ENCODE results near the gene SNX17. TPM values are rescaled to one million over a fixed set of nuclear protein-coding genes. Genes with fewer than 3 reads are reported as not detected.

Gene SNX17
- total RNA-seq, 1 experiment from 2014 or later: 60.6 TPM

DNA sequence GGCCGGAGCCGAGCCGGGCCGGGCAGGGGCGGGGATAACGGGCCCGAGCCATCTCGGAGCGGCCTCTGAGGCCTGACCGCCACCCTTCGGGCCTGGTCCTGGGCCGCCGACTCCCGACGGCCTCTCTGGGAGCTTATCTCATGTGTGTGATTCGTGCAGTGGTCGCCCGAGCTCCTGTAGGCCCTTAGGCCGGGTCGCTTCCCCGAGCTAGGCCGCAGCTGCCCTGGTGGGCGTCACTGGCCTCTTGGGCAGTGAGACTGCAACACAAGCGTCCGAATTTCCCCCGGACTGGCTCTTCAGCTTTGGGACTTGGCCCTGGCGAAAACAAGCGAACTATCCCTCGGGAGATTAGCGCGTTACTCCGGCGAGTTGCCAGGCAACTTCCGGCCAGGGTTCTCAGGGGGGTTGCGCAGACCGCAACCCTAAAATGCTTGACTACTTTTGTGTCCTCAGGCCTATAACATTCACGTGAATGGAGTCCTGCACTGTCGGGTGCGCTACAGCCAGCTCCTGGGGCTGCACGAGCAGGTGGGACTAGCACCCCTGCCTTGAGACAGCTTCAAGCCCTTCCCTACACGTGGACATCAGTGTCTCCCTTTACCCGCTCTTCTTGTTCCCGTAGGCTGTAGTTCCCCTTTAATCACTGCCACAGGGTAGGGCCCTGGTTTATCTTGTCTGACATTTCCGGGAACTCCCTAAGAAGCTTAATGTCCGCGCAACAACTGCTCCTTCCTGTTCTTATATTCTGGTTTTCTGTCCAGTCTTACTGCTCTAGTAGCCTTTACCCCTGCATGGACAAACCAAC lies 602 bp downstream of the SNX17 start:
- peak; percentile 29 to 65 for DNase-seq
- H3F3A ChIP-seq (ENCODE audit: insufficient read depth, low read depth): peaks cover 27% of the 10 kb centered on the region
- H3K27me3 ChIP-seq (ENCODE audit: insufficient read depth, low read depth): no peaks in the 10 kb centered on the region
- H3K36me3 ChIP-seq (ENCODE audit: low read depth): peaks cover 37% of the 10 kb centered on the region
- no peaks in the 10 kb centered on the region for H3K9me3 ChIP-seq (ENCODE audit: insufficient read depth, low read depth)
- H3K79me2 ChIP-seq (ENCODE audit: low read depth): peaks cover 45% of the 10 kb centered on the region
- no peaks in the 10 kb centered on the region for H3K9me2 ChIP-seq (ENCODE audit: insufficient read depth)
- CTCF ChIA-PET: interaction anchor here (0.6 kb wide), 1 partner anchor 10 kb away, joined by 5 read pairs; the partner anchor contains the start of gene ZNF513
- peaks cover 27% of the 10 kb centered on the region for H3K4me1 ChIP-seq (replicated peaks; ENCODE audit: insufficient read depth)
- H3K4me3 ChIP-seq: peak overlapping the region; percentile 94
- intact Hi-C loops (cut with micrococcal nuclease; ENCODE audit: unreplicated experiment): loop anchor here (1.0 to 5.0 kb wide), 4 partner anchors 15 to 274 kb away; partner anchors contain the start of genes GTF3C2 and NRBP1
- peak overlapping the region; percentile 93 for H2AFZ ChIP-seq
- BruUV-seq (replicated peaks): no TSS peak
- TF ChIP-seq, protein P1, sequence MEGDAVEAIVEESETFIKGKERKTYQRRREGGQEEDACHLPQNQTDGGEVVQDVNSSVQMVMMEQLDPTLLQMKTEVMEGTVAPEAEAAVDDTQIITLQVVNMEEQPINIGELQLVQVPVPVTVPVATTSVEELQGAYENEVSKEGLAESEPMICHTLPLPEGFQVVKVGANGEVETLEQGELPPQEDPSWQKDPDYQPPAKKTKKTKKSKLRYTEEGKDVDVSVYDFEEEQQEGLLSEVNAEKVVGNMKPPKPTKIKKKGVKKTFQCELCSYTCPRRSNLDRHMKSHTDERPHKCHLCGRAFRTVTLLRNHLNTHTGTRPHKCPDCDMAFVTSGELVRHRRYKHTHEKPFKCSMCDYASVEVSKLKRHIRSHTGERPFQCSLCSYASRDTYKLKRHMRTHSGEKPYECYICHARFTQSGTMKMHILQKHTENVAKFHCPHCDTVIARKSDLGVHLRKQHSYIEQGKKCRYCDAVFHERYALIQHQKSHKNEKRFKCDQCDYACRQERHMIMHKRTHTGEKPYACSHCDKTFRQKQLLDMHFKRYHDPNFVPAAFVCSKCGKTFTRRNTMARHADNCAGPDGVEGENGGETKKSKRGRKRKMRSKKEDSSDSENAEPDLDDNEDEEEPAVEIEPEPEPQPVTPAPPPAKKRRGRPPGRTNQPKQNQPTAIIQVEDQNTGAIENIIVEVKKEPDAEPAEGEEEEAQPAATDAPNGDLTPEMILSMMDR (conservative IDR thresholded peaks at IDR 0.05): no peak
- no peak for TF ChIP-seq EZH2 (IDR thresholded peaks at IDR 0.05; ENCODE audit: low read depth)
- POLR2A ChIA-PET (ENCODE audit: unreplicated experiment): interaction anchor here (0.6 to 0.9 kb wide), 2 partner anchors 38 to 428 kb away, joined by 3 to 5 read pairs; partner anchors contain the start of gene PPM1G
- H3K4me2 ChIP-seq: peak overlapping the region; percentile 93
- H4K20me1 ChIP-seq (ENCODE audit: insufficient read depth): peaks cover 5% of the 10 kb centered on the region
- H3K27ac ChIP-seq: peak overlapping the region; percentile 22; the same call in 1 of the 2 replicates

DNA sequence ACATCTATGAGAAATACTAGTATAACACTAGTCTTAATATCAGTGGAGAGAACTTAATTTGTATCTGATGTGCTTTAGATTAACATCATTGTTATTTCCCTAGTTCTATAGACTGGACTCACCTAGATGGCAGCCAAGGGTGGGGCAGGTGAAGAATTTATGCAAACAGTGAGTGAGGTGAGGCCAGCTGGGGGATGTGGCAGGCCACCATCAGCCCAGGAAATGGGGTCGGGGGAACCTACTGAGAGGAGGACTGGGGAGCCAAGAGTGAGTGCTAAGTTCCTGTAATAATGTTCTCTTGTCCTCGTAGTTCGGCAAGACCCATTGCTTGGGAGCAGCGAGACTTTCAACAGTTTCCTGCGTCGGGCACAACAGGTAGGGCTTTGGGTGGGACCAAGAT lies 2.5 kb downstream of the SNX17 start:
- Histone ChIP-seq H3K4me3 (no peak overlapping the region), H2AFZ (no peak overlapping the region), H3K4me1 (replicated peaks; ENCODE audit: insufficient read depth) (peaks cover 27% of the 10 kb centered on the region), H3K9me3 (ENCODE audit: insufficient read depth, low read depth) (no peaks in the 10 kb centered on the region), H3K4me2 (no peak overlapping the region), H3K27ac (no peak overlapping the region), H3K27me3 (ENCODE audit: insufficient read depth, low read depth) (no peaks in the 10 kb centered on the region), H4K20me1 (ENCODE audit: insufficient read depth) (peaks cover 12% of the 10 kb centered on the region), H3K36me3 (ENCODE audit: low read depth) (peaks cover 22% of the 10 kb centered on the region), H3F3A (ENCODE audit: insufficient read depth, low read depth) (peaks cover 24% of the 10 kb centered on the region; the same call in 1 of the 2 replicates), H3K9me2 (ENCODE audit: insufficient read depth) (no peaks in the 10 kb centered on the region), H3K79me2 (ENCODE audit: low read depth) (peaks cover 45% of the 10 kb centered on the region)
- DNase-seq: no peak
- intact Hi-C loops (cut with micrococcal nuclease; ENCODE audit: unreplicated experiment): loop anchor here (5.0 kb wide), 2 partner anchors 54 to 276 kb away; partner anchors contain the start of gene NRBP1
- no TSS peak for BruUV-seq (replicated peaks)
- POLR2A ChIA-PET (ENCODE audit: unreplicated experiment): no interaction called here
- TF ChIP-seq, protein P1 (conservative IDR thresholded peaks at IDR 0.05): no peak
- no peak for TF ChIP-seq EZH2 (IDR thresholded peaks at IDR 0.05; ENCODE audit: low read depth)
- CTCF ChIA-PET: no interaction called here

DNA sequence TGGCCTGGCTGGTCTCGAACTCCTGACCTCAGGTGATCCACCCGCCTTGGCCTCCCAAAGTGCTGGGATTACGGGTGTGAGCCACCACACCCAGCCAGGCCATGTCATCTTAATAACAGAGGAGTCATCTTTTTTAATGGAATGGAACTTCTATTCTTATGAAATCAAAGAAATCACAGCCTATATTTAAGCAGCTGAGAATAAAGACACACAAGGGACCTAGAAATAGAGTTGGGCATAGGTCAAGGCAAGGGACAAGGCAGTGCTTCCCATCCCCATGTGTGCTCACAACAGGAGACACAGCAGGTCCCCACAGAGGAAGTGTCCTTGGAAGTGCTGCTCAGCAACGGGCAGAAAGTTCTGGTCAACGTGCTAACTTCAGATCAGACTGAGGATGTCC lies 3.2 kb downstream of the SNX17 start:
- Histone ChIP-seq H3K9me2 (ENCODE audit: insufficient read depth) (no peaks in the 10 kb centered on the region), H3K79me2 (ENCODE audit: low read depth) (peaks cover 39% of the 10 kb centered on the region), H3K27ac (no peak overlapping the region), H3K36me3 (ENCODE audit: low read depth) (peaks cover 17% of the 10 kb centered on the region), H2AFZ (no peak overlapping the region), H3F3A (ENCODE audit: insufficient read depth, low read depth) (peaks cover 24% of the 10 kb centered on the region; the same call in 1 of the 2 replicates), H3K27me3 (ENCODE audit: insufficient read depth, low read depth) (no peaks in the 10 kb centered on the region), H3K4me3 (no peak overlapping the region), H3K9me3 (ENCODE audit: insufficient read depth, low read depth) (no peaks in the 10 kb centered on the region), H3K4me2 (no peak overlapping the region), H3K4me1 (replicated peaks; ENCODE audit: insufficient read depth) (peaks cover 27% of the 10 kb centered on the region), H4K20me1 (ENCODE audit: insufficient read depth) (peaks cover 12% of the 10 kb centered on the region)
- no TSS peak for BruUV-seq (replicated peaks)
- POLR2A ChIA-PET (ENCODE audit: unreplicated experiment): no interaction called here
- no peak for DNase-seq
- TF ChIP-seq EZH2 (IDR thresholded peaks at IDR 0.05; ENCODE audit: low read depth): no peak
- TF ChIP-seq, protein P1 (conservative IDR thresholded peaks at IDR 0.05): no peak
- CTCF ChIA-PET: no interaction called here
- intact Hi-C loops (cut with micrococcal nuclease; ENCODE audit: unreplicated experiment): loop anchor here (5.0 kb wide), 2 partner anchors 54 to 276 kb away; partner anchors contain the start of gene NRBP1
